Lower leg skin (tissue), 3 donors: ENCODE measurements around the gene DRC3.

Experiments
- POLR2A ChIP-seq, 2 donors: fragments of 450-650 bp; IDR thresholded peaks; one replicate each; pipeline ENCODE4 v1.6.1; 2016 to 2017; ENCODE audit warnings: antibody characterized with exemption in 2 of 2, mild to moderate bottlenecking in 1 of 2, moderate library complexity in 1 of 2
- TF ChIP-seq, protein P1 (sequence below), 3 donors: fragments of 450-650 bp; IDR thresholded peaks; one replicate each; pipeline ENCODE4 v1.5.1; 2016; ENCODE audit warnings: antibody characterized with exemption in 3 of 3, mild to moderate bottlenecking in 3 of 3, moderate library complexity in 2 of 3

- no peak for TF ChIP-seq POLR2A (IDR thresholded peaks at IDR 0.05)
- TF ChIP-seq, protein P1, sequence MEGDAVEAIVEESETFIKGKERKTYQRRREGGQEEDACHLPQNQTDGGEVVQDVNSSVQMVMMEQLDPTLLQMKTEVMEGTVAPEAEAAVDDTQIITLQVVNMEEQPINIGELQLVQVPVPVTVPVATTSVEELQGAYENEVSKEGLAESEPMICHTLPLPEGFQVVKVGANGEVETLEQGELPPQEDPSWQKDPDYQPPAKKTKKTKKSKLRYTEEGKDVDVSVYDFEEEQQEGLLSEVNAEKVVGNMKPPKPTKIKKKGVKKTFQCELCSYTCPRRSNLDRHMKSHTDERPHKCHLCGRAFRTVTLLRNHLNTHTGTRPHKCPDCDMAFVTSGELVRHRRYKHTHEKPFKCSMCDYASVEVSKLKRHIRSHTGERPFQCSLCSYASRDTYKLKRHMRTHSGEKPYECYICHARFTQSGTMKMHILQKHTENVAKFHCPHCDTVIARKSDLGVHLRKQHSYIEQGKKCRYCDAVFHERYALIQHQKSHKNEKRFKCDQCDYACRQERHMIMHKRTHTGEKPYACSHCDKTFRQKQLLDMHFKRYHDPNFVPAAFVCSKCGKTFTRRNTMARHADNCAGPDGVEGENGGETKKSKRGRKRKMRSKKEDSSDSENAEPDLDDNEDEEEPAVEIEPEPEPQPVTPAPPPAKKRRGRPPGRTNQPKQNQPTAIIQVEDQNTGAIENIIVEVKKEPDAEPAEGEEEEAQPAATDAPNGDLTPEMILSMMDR (IDR thresholded peaks at IDR 0.05), result no peak
These were observed 91.4 kb downstream of the DRC3 start for GRCh38 chr17:18064053-18064452.
